ENCODE results near the gene GOLGA1. TPM values are rescaled to one million over a fixed set of nuclear protein-coding genes. Genes with fewer than 3 reads are reported as not detected.

Gene GOLGA1
- total and polyA plus RNA-seq, 9 donors, result 9.1 to 14.2 (median 10.0) TPM

GRCh38 chr9:124886866-124887492, 53.9 kb downstream of the GOLGA1 start:
- H3K36me3 ChIP-seq (ENCODE audit: control insufficient read depth, insufficient read depth, low read length), result peaks cover 76% of the 10 kb centered on the region
- WGBS (ENCODE audit: insufficient coverage), result 75% methylated on average over 15 of the region's 17 CpGs
- peaks cover 2% of the 10 kb centered on the region for H3K4me1 ChIP-seq (ENCODE audit: control insufficient read depth, insufficient read depth, low read length)

GRCh38 chr9:124886461-124886860, 54.4 kb downstream of the GOLGA1 start:
- 80% methylated on average over 10 of the region's 10 CpGs for WGBS (ENCODE audit: insufficient coverage)
- Histone ChIP-seq H3K4me1 (ENCODE audit: control insufficient read depth, insufficient read depth, low read length) (peaks cover 2% of the 10 kb centered on the region), H3K36me3 (ENCODE audit: control insufficient read depth, insufficient read depth, low read length) (peaks cover 80% of the 10 kb centered on the region)

More at GRCh38 chr9:124886866-124887492, 53.9 kb downstream of the GOLGA1 start:
- no peaks in the 10 kb centered on the region for H3K27me3 ChIP-seq (ENCODE audit: control insufficient read depth, insufficient read depth, low read length)
- no peak overlapping the region for H3K4me3 ChIP-seq (ENCODE audit: low read length)
- no peak overlapping the region for H3K27ac ChIP-seq (ENCODE audit: low read length)
- no peaks in the 10 kb centered on the region for H3K9me3 ChIP-seq (replicated peaks; ENCODE audit: control insufficient read depth, low read depth, low read length)
- no peak for DNase-seq

GRCh38 chr9:124885551-124885950, 55.3 kb downstream of the GOLGA1 start:
- no peak for DNase-seq
- Histone ChIP-seq H3K4me3 (ENCODE audit: low read length) (no peak overlapping the region), H3K4me1 (ENCODE audit: control insufficient read depth, insufficient read depth, low read length) (peaks cover 2% of the 10 kb centered on the region), H3K27ac (ENCODE audit: low read length) (no peak overlapping the region), H3K36me3 (ENCODE audit: control insufficient read depth, insufficient read depth, low read length) (peaks cover 78% of the 10 kb centered on the region), H3K9me3 (replicated peaks; ENCODE audit: control insufficient read depth, low read depth, low read length) (no peaks in the 10 kb centered on the region), H3K27me3 (ENCODE audit: control insufficient read depth, insufficient read depth, low read length) (no peaks in the 10 kb centered on the region)
- 94% methylated on average over 4 of the region's 4 CpGs for WGBS (ENCODE audit: insufficient coverage)

More at GRCh38 chr9:124886461-124886860, 54.4 kb downstream of the GOLGA1 start:
- Histone ChIP-seq H3K9me3 (replicated peaks; ENCODE audit: control insufficient read depth, low read depth, low read length) (no peaks in the 10 kb centered on the region), H3K27ac (ENCODE audit: low read length) (no peak overlapping the region), H3K27me3 (ENCODE audit: control insufficient read depth, insufficient read depth, low read length) (no peaks in the 10 kb centered on the region), H3K4me3 (ENCODE audit: low read length) (no peak overlapping the region)
- no peak for DNase-seq

- Histone ChIP-seq H3K4me3 (ENCODE audit: low read length) (no peak overlapping the region), H3K4me1 (ENCODE audit: control insufficient read depth, insufficient read depth, low read length) (peaks cover 2% of the 10 kb centered on the region), H3K9me3 (replicated peaks; ENCODE audit: control insufficient read depth, low read depth, low read length) (no peaks in the 10 kb centered on the region), H3K36me3 (ENCODE audit: control insufficient read depth, insufficient read depth, low read length) (peaks cover 75% of the 10 kb centered on the region), H3K27ac (ENCODE audit: low read length) (no peak overlapping the region), H3K27me3 (ENCODE audit: control insufficient read depth, insufficient read depth, low read length) (no peaks in the 10 kb centered on the region)
- no CpG with 5 or more reads among the region's 4 CpGs for WGBS (ENCODE audit: insufficient coverage)
- no peak for DNase-seq
Measured at GRCh38 chr9:124884376-124884775, 56.5 kb downstream of the GOLGA1 start.

- DNase-seq, result no peak
- Histone ChIP-seq H3K27me3 (ENCODE audit: control insufficient read depth, insufficient read depth, low read length) (no peaks in the 10 kb centered on the region), H3K4me3 (ENCODE audit: low read length) (no peak overlapping the region), H3K36me3 (ENCODE audit: control insufficient read depth, insufficient read depth, low read length) (peaks cover 75% of the 10 kb centered on the region), H3K4me1 (ENCODE audit: control insufficient read depth, insufficient read depth, low read length) (peaks cover 5% of the 10 kb centered on the region), H3K27ac (ENCODE audit: low read length) (no peak overlapping the region), H3K9me3 (replicated peaks; ENCODE audit: control insufficient read depth, low read depth, low read length) (no peaks in the 10 kb centered on the region)
- WGBS (ENCODE audit: insufficient coverage), result 51% methylated on average over 13 of the region's 13 CpGs
Measured at GRCh38 chr9:124882231-124882630, 58.7 kb downstream of the GOLGA1 start.

- Histone ChIP-seq H3K4me1 (ENCODE audit: control insufficient read depth, insufficient read depth, low read length) (peaks cover 5% of the 10 kb centered on the region), H3K4me3 (ENCODE audit: low read length) (no peak overlapping the region), H3K36me3 (ENCODE audit: control insufficient read depth, insufficient read depth, low read length) (peaks cover 74% of the 10 kb centered on the region), H3K9me3 (replicated peaks; ENCODE audit: control insufficient read depth, low read depth, low read length) (no peaks in the 10 kb centered on the region), H3K27me3 (ENCODE audit: control insufficient read depth, insufficient read depth, low read length) (no peaks in the 10 kb centered on the region), H3K27ac (ENCODE audit: low read length) (no peak overlapping the region)
- 89% methylated on average over 14 of the region's 16 CpGs for WGBS (ENCODE audit: insufficient coverage)
- no peak for DNase-seq
Measured at GRCh38 chr9:124881138-124881743, 59.6 kb downstream of the GOLGA1 start.

GRCh38 chr9:124880501-124880900, 60.4 kb downstream of the GOLGA1 start:
- H3K36me3 ChIP-seq (ENCODE audit: control insufficient read depth, insufficient read depth, low read length), result peaks cover 73% of the 10 kb centered on the region
- no peaks in the 10 kb centered on the region for H3K9me3 ChIP-seq (replicated peaks; ENCODE audit: control insufficient read depth, low read depth, low read length)
- H3K27ac ChIP-seq (ENCODE audit: low read length), result no peak overlapping the region
- H3K27me3 ChIP-seq (ENCODE audit: control insufficient read depth, insufficient read depth, low read length), result no peaks in the 10 kb centered on the region
- H3K4me1 ChIP-seq (ENCODE audit: control insufficient read depth, insufficient read depth, low read length), result peaks cover 5% of the 10 kb centered on the region
- no peak for DNase-seq
- WGBS (ENCODE audit: insufficient coverage), result 64% methylated on average over 7 of the region's 9 CpGs
- no peak overlapping the region for H3K4me3 ChIP-seq (ENCODE audit: low read length)

GRCh38 chr9:124879226-124879625, 61.7 kb downstream of the GOLGA1 start:
- WGBS (ENCODE audit: insufficient coverage), result 61% methylated on average over 9 of the region's 10 CpGs
- Histone ChIP-seq H3K27ac (ENCODE audit: low read length) (no peak overlapping the region), H3K4me3 (ENCODE audit: low read length) (no peak overlapping the region), H3K4me1 (ENCODE audit: control insufficient read depth, insufficient read depth, low read length) (peaks cover 5% of the 10 kb centered on the region), H3K9me3 (replicated peaks; ENCODE audit: control insufficient read depth, low read depth, low read length) (no peaks in the 10 kb centered on the region), H3K27me3 (ENCODE audit: control insufficient read depth, insufficient read depth, low read length) (no peaks in the 10 kb centered on the region), H3K36me3 (ENCODE audit: control insufficient read depth, insufficient read depth, low read length) (peaks cover 73% of the 10 kb centered on the region)
- no peak for DNase-seq

- 78% methylated on average over 4 of the region's 6 CpGs for WGBS (ENCODE audit: insufficient coverage)
- Histone ChIP-seq H3K4me3 (ENCODE audit: low read length) (no peak overlapping the region), H3K9me3 (replicated peaks; ENCODE audit: control insufficient read depth, low read depth, low read length) (no peaks in the 10 kb centered on the region)
Measured at GRCh38 chr9:124878518-124878917, 62.4 kb downstream of the GOLGA1 start.

GRCh38 chr9:124878021-124878420, 62.9 kb downstream of the GOLGA1 start:
- no peaks in the 10 kb centered on the region for H3K9me3 ChIP-seq (replicated peaks; ENCODE audit: control insufficient read depth, low read depth, low read length)
- DNase-seq, result no peak
- H3K27ac ChIP-seq (ENCODE audit: low read length), result no peak overlapping the region
- H3K4me3 ChIP-seq (ENCODE audit: low read length), result no peak overlapping the region
- peaks cover 5% of the 10 kb centered on the region for H3K4me1 ChIP-seq (ENCODE audit: control insufficient read depth, insufficient read depth, low read length)
- H3K27me3 ChIP-seq (ENCODE audit: control insufficient read depth, insufficient read depth, low read length), result no peaks in the 10 kb centered on the region
- H3K36me3 ChIP-seq (ENCODE audit: control insufficient read depth, insufficient read depth, low read length), result peaks cover 84% of the 10 kb centered on the region
- no CpG with 5 or more reads among the region's 1 CpG for WGBS (ENCODE audit: insufficient coverage)

More at GRCh38 chr9:124878518-124878917, 62.4 kb downstream of the GOLGA1 start:
- H3K4me1 ChIP-seq (ENCODE audit: control insufficient read depth, insufficient read depth, low read length), result peaks cover 5% of the 10 kb centered on the region
- H3K27ac ChIP-seq (ENCODE audit: low read length), result no peak overlapping the region
- no peaks in the 10 kb centered on the region for H3K27me3 ChIP-seq (ENCODE audit: control insufficient read depth, insufficient read depth, low read length)
- peaks cover 80% of the 10 kb centered on the region for H3K36me3 ChIP-seq (ENCODE audit: control insufficient read depth, insufficient read depth, low read length)
- no peak for DNase-seq

Measured in muscle of leg (tissue), 11 donors.